HCT116 (cell line): ENCODE results near the gene CCDC80.

Source experiments
- ATF3 ChIP-seq: IDR thresholded peaks from 2 replicates; pipeline ENCODE4 v1.6.1; 2012
- CTCF ChIP-seq, 3 experiments: fragments of 200-600 bp in 1 of 3; sonication (generic) in 1 of 3; IDR thresholded peaks in 2 of 3; conservative IDR thresholded peaks in 1 of 3; 2 replicates each; pipeline ENCODE4 v1.5.1; 2012 to 2017; ENCODE audit warnings: low read depth in 2 of 3, low read length in 2 of 3, antibody characterized with exemption in 1 of 3, borderline replicate concordance in 1 of 3, control low read depth in 1 of 3, mild to moderate bottlenecking in 1 of 3, mixed read lengths in 1 of 3, mixed run types in 1 of 3, moderate library complexity in 1 of 3; ENCODE audit not compliant: insufficient read depth in 1 of 3
- EGR1 ChIP-seq: IDR thresholded peaks from 2 replicates; pipeline ENCODE4 v1.6.1; 2012; ENCODE audit warnings: low read depth
- EZH2 ChIP-seq: fragments of 200-600 bp; sonication (generic); IDR thresholded peaks from 2 replicates; pipeline ENCODE4 v1.6.1; 2017; ENCODE audit warnings: antibody characterized with exemption, mixed run types
- EZH2phosphoT487 ChIP-seq: fragments of 200-600 bp; IDR thresholded peaks from 2 replicates; pipeline ENCODE4 v1.6.1; 2018; ENCODE audit warnings: antibody characterized with exemption, borderline replicate concordance
- JUND ChIP-seq: IDR thresholded peaks from 2 replicates; pipeline ENCODE4 v1.6.1; 2012
- MAX ChIP-seq: IDR thresholded peaks from 2 replicates; pipeline ENCODE4 v1.6.1; 2012
- POLR2A ChIP-seq: IDR thresholded peaks from 2 replicates; pipeline ENCODE4 v1.7.0; 2011; ENCODE audit warnings: borderline replicate concordance; ENCODE audit not compliant: insufficient read depth, insufficient read length; ENCODE audit errors: extremely low read depth
- POLR2AphosphoS5 ChIP-seq: IDR thresholded peaks from 2 replicates; pipeline ENCODE4 v1.6.1; 2011; ENCODE audit warnings: mild to moderate bottlenecking, low read depth, low read length, moderate library complexity
- RAD21 ChIP-seq: IDR thresholded peaks from 2 replicates; pipeline ENCODE4 v1.6.1; 2012; ENCODE audit warnings: low read depth, mild to moderate bottlenecking
- SP1 ChIP-seq: IDR thresholded peaks from 2 replicates; pipeline ENCODE4 v1.6.1; 2012; ENCODE audit warnings: low read depth
- YY1 ChIP-seq: IDR thresholded peaks from 2 replicates; pipeline ENCODE4 v1.6.1; 2011; ENCODE audit warnings: low read length, low read depth, moderate library complexity, mild to moderate bottlenecking; ENCODE audit not compliant: insufficient replicate concordance; ENCODE audit errors: extremely low read depth
- ZFX ChIP-seq: fragments of 450-650 bp; IDR thresholded peaks from 2 replicates; pipeline ENCODE4 v1.6.1; 2017
- ZNF274 ChIP-seq: fragments of 200-500 bp; sonication (Bioruptor generic); IDR thresholded peaks from 2 replicates; pipeline ENCODE4 v1.6.1; 2014; ENCODE audit warnings: mild to moderate bottlenecking, low read depth, low read length, inconsistent platforms

- TF ChIP-seq CTCF (IDR thresholded peaks at IDR 0.05 in 2 of 3, conservative IDR thresholded peaks at IDR 0.05 in 1 of 3; ENCODE audit: borderline replicate concordance in 1 of 3, insufficient read depth in 1 of 3, low read depth in 2 of 3, low read length in 2 of 3) (no peak), EZH2 (no peak), POLR2AphosphoS5 (no peak), POLR2A (no peak), ZNF274 (no peak), RAD21 (no peak), EZH2phosphoT487 (no peak), SP1 (no peak), MAX (no peak), JUND (no peak), ZFX (no peak), EGR1 (no peak), ATF3 (no peak), YY1 (no peak)
Measured at GRCh38 chr3:112555535-112556170, 85.3 kb downstream of the CCDC80 start.
